GM23338 (cell line): ENCODE results near the gene PLAAT3. TPM values are rescaled to one million over a fixed set of nuclear protein-coding genes. Genes with fewer than 3 reads are reported as not detected.

Experiments
- ATAC-seq: fragments of 200-7000 bp; cut with Tn5 transposase; 3 replicates; pipeline ENCODE4 v1.9.1; 2020
- DNase-seq: peaks from one replicate; pipeline ENCODE4 v3.0.0-alpha.2; 2015; ENCODE audit warnings: low spot score
- H2AFZ ChIP-seq: fragments of 200-600 bp; sonication (generic); 2 replicates; pipeline ENCODE4 v1.8.0; 2016; ENCODE audit warnings: antibody characterized with exemption, mild to moderate bottlenecking, moderate library complexity
- H3F3A ChIP-seq: fragments of 200-600 bp; sonication (generic); replicated peaks from 2 replicates; pipeline ENCODE4 v1.8.0; 2017; ENCODE audit warnings: antibody characterized with exemption, mixed run types, low read depth
- H3K27ac ChIP-seq: fragments of 200-600 bp; sonication (generic); 2 replicates; pipeline ENCODE4 v1.6.1; 2016; ENCODE audit warnings: low read depth
- H3K27me3 ChIP-seq: fragments of 200-600 bp; sonication (generic); 2 replicates; pipeline ENCODE4 v1.8.0; 2016; ENCODE audit warnings: mild to moderate bottlenecking, mixed run types, moderate library complexity; ENCODE audit not compliant: insufficient read depth
- H3K36me3 ChIP-seq: fragments of 200-600 bp; sonication (generic); 2 replicates; pipeline ENCODE4 v1.8.0; 2016; ENCODE audit warnings: mild to moderate bottlenecking; ENCODE audit not compliant: insufficient read depth
- H3K4me1 ChIP-seq: fragments of 200-600 bp; sonication (generic); 2 replicates; pipeline ENCODE4 v1.8.0; 2016; ENCODE audit warnings: mild to moderate bottlenecking, moderate library complexity; ENCODE audit not compliant: insufficient read depth
- H3K4me2 ChIP-seq: fragments of 200-600 bp; sonication (generic); 2 replicates; pipeline ENCODE4 v1.7.1; 2017; ENCODE audit warnings: mixed run types
- H3K4me3 ChIP-seq: fragments of 200-600 bp; sonication (generic); 2 replicates; pipeline ENCODE4 v1.6.1; 2016; ENCODE audit warnings: mixed run types
- H3K79me2 ChIP-seq: fragments of 200-600 bp; sonication (generic); replicated peaks from 2 replicates; pipeline ENCODE4 v1.8.0; 2017; ENCODE audit warnings: mild to moderate bottlenecking; ENCODE audit not compliant: insufficient read depth
- H3K9me2 ChIP-seq: fragments of 200-600 bp; sonication (generic); 2 replicates; pipeline ENCODE4 v1.8.0; 2017; ENCODE audit not compliant: insufficient read depth
- H4K20me1 ChIP-seq: fragments of 200-600 bp; sonication (generic); replicated peaks from 2 replicates; pipeline ENCODE4 v1.8.0; 2017; ENCODE audit warnings: mild to moderate bottlenecking; ENCODE audit not compliant: insufficient read depth
- H3K27ac Mint-ChIP-seq: 2 replicates; pipeline ENCODE4 v1.8.0; 2020; ENCODE audit warnings: inconsistent platforms, mild to moderate bottlenecking, moderate library complexity, mixed read lengths
- H3K27me3 Mint-ChIP-seq: 3 replicates; pipeline ENCODE4 v1.8.0; 2022; ENCODE audit warnings: low read depth, mild to moderate bottlenecking, moderate library complexity, mixed read lengths, inconsistent platforms; ENCODE audit not compliant: insufficient read depth, poor library complexity
- H3K36me3 Mint-ChIP-seq: 3 replicates; pipeline ENCODE4 v1.8.0; 2021; ENCODE audit warnings: low read depth, mild to moderate bottlenecking, inconsistent platforms, moderate library complexity, mixed read lengths
- H3K4me1 Mint-ChIP-seq: 3 replicates; pipeline ENCODE4 v1.8.0; 2020; ENCODE audit warnings: mild to moderate bottlenecking, inconsistent platforms, mixed read lengths
- H3K4me3 Mint-ChIP-seq: 3 replicates; pipeline ENCODE4 v1.8.0; 2021; ENCODE audit warnings: moderate library complexity, mild to moderate bottlenecking, inconsistent platforms, mixed read lengths
- H3K9me3 Mint-ChIP-seq: 3 replicates; pipeline ENCODE4 v1.8.0; 2020; ENCODE audit warnings: moderate library complexity, mild to moderate bottlenecking, inconsistent platforms, mixed read lengths
- CREB1 ChIP-seq: fragments of 250-450 bp; sonication (Bioruptor Pico); IDR thresholded peaks from 2 replicates; pipeline ENCODE4 v1.5.0; 2020; ENCODE audit warnings: low read depth, mild to moderate bottlenecking, moderate library complexity
- CTCF ChIP-seq, 2 experiments: fragments of 200-600 bp in 1 of 2; sonication (generic) in 1 of 2; conservative IDR thresholded peaks; 2 replicates each; pipeline versions ENCODE4 v1.5.1 to v1.6.1; 2016 to 2017; ENCODE audit warnings: antibody characterized with exemption in 2 of 2, low read depth in 2 of 2, mild to moderate bottlenecking in 2 of 2, moderate library complexity in 1 of 2
- EZH2 ChIP-seq: fragments of 200-600 bp; sonication (generic); IDR thresholded peaks from one replicate; pipeline ENCODE4 v1.8.0; 2017; ENCODE audit warnings: antibody characterized with exemption, mild to moderate bottlenecking, low read depth; ENCODE audit not compliant: unreplicated experiment
- EZH2phosphoT487 ChIP-seq: fragments of 200-600 bp; sonication (generic); IDR thresholded peaks from one replicate; pipeline ENCODE4 v1.8.1; 2018; ENCODE audit warnings: antibody characterized with exemption; ENCODE audit not compliant: unreplicated experiment
- JUNB ChIP-seq: IDR thresholded peaks from one replicate; pipeline ENCODE4 v1.6.1; 2016; ENCODE audit warnings: antibody characterized with exemption; ENCODE audit not compliant: unreplicated experiment
- NANOG ChIP-seq: IDR thresholded peaks from 2 replicates; pipeline ENCODE4 v1.6.1; 2016; ENCODE audit warnings: antibody characterized with exemption, borderline replicate concordance
- POLR2AphosphoS5 ChIP-seq: IDR thresholded peaks from 2 replicates; pipeline ENCODE4 v1.6.1; 2016; ENCODE audit warnings: antibody characterized with exemption, low read depth
- REST ChIP-seq: IDR thresholded peaks from one replicate; pipeline ENCODE4 v1.6.1; 2018; ENCODE audit warnings: antibody characterized with exemption; ENCODE audit not compliant: unreplicated experiment
- STAT1 ChIP-seq: IDR thresholded peaks from one replicate; pipeline ENCODE4 v1.6.1; 2016; ENCODE audit warnings: antibody characterized with exemption; ENCODE audit not compliant: unreplicated experiment
- ZNF114 ChIP-seq: fragments of 250-450 bp; sonication (Bioruptor Pico); IDR thresholded peaks from 2 replicates; pipeline ENCODE4 v1.5.0; 2020; ENCODE audit warnings: mild to moderate bottlenecking, moderate library complexity
- ZNF331 ChIP-seq: fragments of 250-450 bp; sonication (Bioruptor Pico); IDR thresholded peaks from 2 replicates; pipeline ENCODE4 v1.5.0; 2020; ENCODE audit warnings: low read depth, mild to moderate bottlenecking, moderate library complexity
- ZNF462 ChIP-seq: fragments of 250-450 bp; sonication (Bioruptor Pico); IDR thresholded peaks from 2 replicates; pipeline ENCODE4 v1.5.0; 2020; ENCODE audit warnings: mild to moderate bottlenecking, moderate library complexity
- polyA plus RNA-seq: library from polyadenylated mRNA; unstranded; fragments of >200 nt; fragmentation: Nextera tagmentation; extraction: Ambion mirVana; gene quantifications from 2 replicates; pipeline ENCODE4 v1.2.1, GENCODE V29; 2016
- total RNA-seq: library from RNA; depleted of rRNA; stranded (reverse); fragments of >200 nt; shearing (Covaris generic); gene quantifications from 2 replicates; pipeline ENCODE4 v1.2.3, GENCODE V29; 2014
- TF ChIP-seq, protein P1 (sequence below): IDR thresholded peaks from 2 replicates; pipeline ENCODE4 v1.6.1; 2016; ENCODE audit warnings: antibody characterized with exemption

Gene PLAAT3
- total and polyA plus RNA-seq, 2 experiments from 2014 or later: 61.1 to 262 TPM

GRCh38 chr11:63553759-63554158 lies 60.5 kb downstream of the PLAAT3 start:
- H3F3A ChIP-seq: no peaks in the 10 kb centered on the region; the same call in 1 of the 2 replicates
- no peak overlapping the region for H3K4me3 ChIP-seq
- ATAC-seq: peak; percentile 56
- TF ChIP-seq JUNB (no peak), EZH2 (no peak), ZNF114 (CRISPR knock-in tag) (no peak), STAT1 (no peak), ZNF462 (CRISPR knock-in tag) (no peak), NANOG (no peak), ZNF331 (no peak), EZH2phosphoT487 (no peak), CTCF (conservative IDR thresholded peaks at IDR 0.05; ENCODE audit: low read depth in 2 of 2) (no peak), POLR2AphosphoS5 (no peak), REST (no peak), CREB1 (CRISPR knock-in tag) (no peak)
- TF ChIP-seq, protein P1, sequence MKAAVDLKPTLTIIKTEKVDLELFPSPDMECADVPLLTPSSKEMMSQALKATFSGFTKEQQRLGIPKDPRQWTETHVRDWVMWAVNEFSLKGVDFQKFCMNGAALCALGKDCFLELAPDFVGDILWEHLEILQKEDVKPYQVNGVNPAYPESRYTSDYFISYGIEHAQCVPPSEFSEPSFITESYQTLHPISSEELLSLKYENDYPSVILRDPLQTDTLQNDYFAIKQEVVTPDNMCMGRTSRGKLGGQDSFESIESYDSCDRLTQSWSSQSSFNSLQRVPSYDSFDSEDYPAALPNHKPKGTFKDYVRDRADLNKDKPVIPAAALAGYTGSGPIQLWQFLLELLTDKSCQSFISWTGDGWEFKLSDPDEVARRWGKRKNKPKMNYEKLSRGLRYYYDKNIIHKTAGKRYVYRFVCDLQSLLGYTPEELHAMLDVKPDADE: no peak
- Mint-ChIP-seq H3K36me3 (peaks cover 4% of the 10 kb centered on the region; the same call in 2 of the 3 replicates), H3K9me3 (peaks cover 9% of the 10 kb centered on the region; the same call in 2 of the 3 replicates), H3K27me3 (peaks cover 18% of the 10 kb centered on the region), H3K4me3 (no peak overlapping the region), H3K4me1 (peaks cover 18% of the 10 kb centered on the region), H3K27ac (no peak overlapping the region)
- no peaks in the 10 kb centered on the region for H3K36me3 ChIP-seq
- no peaks in the 10 kb centered on the region for H3K9me2 ChIP-seq
- no peak for DNase-seq
- H2AFZ ChIP-seq: peak overlapping the region; percentile 94
- H3K79me2 ChIP-seq: no peaks in the 10 kb centered on the region
- H3K4me1 ChIP-seq: peaks cover 30% of the 10 kb centered on the region
- no peak overlapping the region for H3K27ac ChIP-seq
- no peak overlapping the region for H3K4me2 ChIP-seq
- no peaks in the 10 kb centered on the region for H4K20me1 ChIP-seq
- no peaks in the 10 kb centered on the region for H3K27me3 ChIP-seq
